ENCODE data around the gene PELI2.

PELI2 gene

GRCh38 chr14:56211844-56212243 is 93.6 kb downstream of the PELI2 start:
- Histone ChIP-seq H3K4me3 (ENCODE audit: severe bottlenecking) (no peak overlapping the region), H3K27me3 (ENCODE audit: insufficient read depth, poor library complexity, severe bottlenecking) (peaks cover 3% of the 10 kb centered on the region), H3K9me3 (ENCODE audit: severe bottlenecking) (no peaks in the 10 kb centered on the region), H3K27ac (ENCODE audit: poor library complexity, severe bottlenecking) (no peak overlapping the region), H3K36me3 (ENCODE audit: low read depth) (no peaks in the 10 kb centered on the region), H3K4me1 (ENCODE audit: insufficient read depth, poor library complexity, severe bottlenecking) (no peaks in the 10 kb centered on the region)
- DNase-seq (ENCODE audit: low spot score) (no peak), ATAC-seq (ENCODE audit: low read depth) (no peak)
- TF ChIP-seq CTCF (IDR thresholded peaks at IDR 0.05; ENCODE audit: poor library complexity, severe bottlenecking), result no peak

GRCh38 chr14:56212521-56212920 is 94.3 kb downstream of the PELI2 start:
- no peak for TF ChIP-seq CTCF (IDR thresholded peaks at IDR 0.05; ENCODE audit: poor library complexity, severe bottlenecking)
- no peak for DNase-seq (ENCODE audit: low spot score)
- ATAC-seq (ENCODE audit: low read depth), result no peak; the same call in 2 of the 3 replicates
- Histone ChIP-seq H3K36me3 (ENCODE audit: low read depth) (no peaks in the 10 kb centered on the region), H3K9me3 (ENCODE audit: severe bottlenecking) (no peaks in the 10 kb centered on the region), H3K4me1 (ENCODE audit: insufficient read depth, poor library complexity, severe bottlenecking) (no peaks in the 10 kb centered on the region), H3K27ac (ENCODE audit: poor library complexity, severe bottlenecking) (no peak overlapping the region), H3K4me3 (ENCODE audit: severe bottlenecking) (no peak overlapping the region), H3K27me3 (ENCODE audit: insufficient read depth, poor library complexity, severe bottlenecking) (peaks cover 3% of the 10 kb centered on the region)

GRCh38 chr14:56213306-56213705 is 95.1 kb downstream of the PELI2 start:
- Histone ChIP-seq H3K27me3 (ENCODE audit: insufficient read depth, poor library complexity, severe bottlenecking) (peaks cover 3% of the 10 kb centered on the region), H3K27ac (ENCODE audit: poor library complexity, severe bottlenecking) (no peak overlapping the region), H3K9me3 (ENCODE audit: severe bottlenecking) (no peaks in the 10 kb centered on the region), H3K4me1 (ENCODE audit: insufficient read depth, poor library complexity, severe bottlenecking) (no peaks in the 10 kb centered on the region), H3K36me3 (ENCODE audit: low read depth) (no peaks in the 10 kb centered on the region), H3K4me3 (ENCODE audit: severe bottlenecking) (no peak overlapping the region)
- DNase-seq (ENCODE audit: low spot score) (no peak), ATAC-seq (ENCODE audit: low read depth) (no peak)
- no peak for TF ChIP-seq CTCF (IDR thresholded peaks at IDR 0.05; ENCODE audit: poor library complexity, severe bottlenecking)

GRCh38 chr14:56215180-56215579 is 97.0 kb downstream of the PELI2 start:
- TF ChIP-seq CTCF (IDR thresholded peaks at IDR 0.05; ENCODE audit: poor library complexity, severe bottlenecking), result no peak
- H3K4me3 ChIP-seq (ENCODE audit: severe bottlenecking), result no peak overlapping the region
- ATAC-seq (ENCODE audit: low read depth), result no peak
- no peaks in the 10 kb centered on the region for H3K27me3 ChIP-seq (ENCODE audit: insufficient read depth, poor library complexity, severe bottlenecking)
- H3K27ac ChIP-seq (ENCODE audit: poor library complexity, severe bottlenecking), result no peak overlapping the region
- no peak for DNase-seq (ENCODE audit: low spot score)
- no peaks in the 10 kb centered on the region for H3K36me3 ChIP-seq (ENCODE audit: low read depth)
- no peaks in the 10 kb centered on the region for H3K9me3 ChIP-seq (ENCODE audit: severe bottlenecking)
- H3K4me1 ChIP-seq (ENCODE audit: insufficient read depth, poor library complexity, severe bottlenecking), result no peaks in the 10 kb centered on the region

- ATAC-seq (ENCODE audit: low read depth) (no peak), DNase-seq (ENCODE audit: low spot score) (no peak)
- Histone ChIP-seq H3K4me1 (ENCODE audit: insufficient read depth, poor library complexity, severe bottlenecking) (no peaks in the 10 kb centered on the region), H3K9me3 (ENCODE audit: severe bottlenecking) (no peaks in the 10 kb centered on the region), H3K27me3 (ENCODE audit: insufficient read depth, poor library complexity, severe bottlenecking) (no peaks in the 10 kb centered on the region), H3K27ac (ENCODE audit: poor library complexity, severe bottlenecking) (no peak overlapping the region), H3K36me3 (ENCODE audit: low read depth) (no peaks in the 10 kb centered on the region), H3K4me3 (ENCODE audit: severe bottlenecking) (no peak overlapping the region)
- no peak for TF ChIP-seq CTCF (IDR thresholded peaks at IDR 0.05; ENCODE audit: poor library complexity, severe bottlenecking)
Observed at GRCh38 chr14:56216626-56217379, 98.6 kb downstream of the PELI2 start.

Data from RWPE2 (cell line).